HG03571 (cell line): Measurements from ENCODE around the gene KIRREL3.

Experiments
- ATAC-seq: cut with Tn5 transposase; IDR thresholded peaks from one replicate; pipeline ENCODE4 v1.9.1; 2021; ENCODE audit not compliant: unreplicated experiment

The KIRREL3 gene

DNA sequence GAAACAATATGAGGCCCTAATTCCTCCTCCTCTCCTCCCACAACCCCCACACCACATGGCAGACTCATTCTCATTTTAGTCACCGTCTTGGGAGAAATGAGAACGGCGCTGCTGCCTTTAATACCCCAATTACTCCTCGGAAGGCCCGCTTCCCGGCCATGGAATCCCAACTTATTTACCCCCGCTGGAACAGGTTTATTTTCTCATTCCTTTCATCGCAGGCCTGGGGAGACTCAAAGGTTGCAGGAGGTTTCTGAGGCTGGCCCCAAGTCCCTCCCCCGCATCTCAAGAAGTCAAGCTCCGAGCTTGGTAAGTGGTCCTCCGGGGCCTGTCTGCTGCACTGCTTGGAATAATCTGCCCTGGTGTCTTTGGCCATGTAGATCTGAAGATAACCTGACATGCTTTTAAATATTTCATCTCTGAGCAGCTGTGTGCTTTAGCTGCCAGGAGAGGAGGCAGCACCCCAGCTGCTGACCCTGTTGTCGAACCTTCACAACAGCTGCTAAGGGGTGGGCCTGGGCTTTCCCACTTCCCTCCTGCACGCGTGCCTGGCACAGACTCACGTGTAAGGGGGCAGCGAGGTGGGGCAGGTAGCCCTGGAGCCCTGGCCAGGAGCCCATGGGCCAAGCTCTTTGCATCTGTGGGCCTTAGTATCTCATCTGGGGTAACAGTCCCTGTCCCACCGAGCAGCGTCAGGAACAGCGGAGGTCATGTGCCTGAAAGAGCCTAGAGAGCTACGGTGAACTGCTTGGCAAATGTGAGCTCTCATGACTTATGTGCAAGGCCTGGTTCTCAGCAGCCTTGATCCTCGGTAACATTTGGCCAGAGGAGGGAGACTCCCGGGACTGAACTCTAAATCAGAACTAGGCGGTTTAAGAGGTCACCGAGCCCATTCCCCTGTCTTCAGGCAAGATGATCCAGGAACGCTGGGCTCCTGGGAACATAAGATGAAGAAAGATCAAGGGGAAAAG is 480.5 kb downstream of the KIRREL3 start:
- ATAC-seq = no peak

DNA sequence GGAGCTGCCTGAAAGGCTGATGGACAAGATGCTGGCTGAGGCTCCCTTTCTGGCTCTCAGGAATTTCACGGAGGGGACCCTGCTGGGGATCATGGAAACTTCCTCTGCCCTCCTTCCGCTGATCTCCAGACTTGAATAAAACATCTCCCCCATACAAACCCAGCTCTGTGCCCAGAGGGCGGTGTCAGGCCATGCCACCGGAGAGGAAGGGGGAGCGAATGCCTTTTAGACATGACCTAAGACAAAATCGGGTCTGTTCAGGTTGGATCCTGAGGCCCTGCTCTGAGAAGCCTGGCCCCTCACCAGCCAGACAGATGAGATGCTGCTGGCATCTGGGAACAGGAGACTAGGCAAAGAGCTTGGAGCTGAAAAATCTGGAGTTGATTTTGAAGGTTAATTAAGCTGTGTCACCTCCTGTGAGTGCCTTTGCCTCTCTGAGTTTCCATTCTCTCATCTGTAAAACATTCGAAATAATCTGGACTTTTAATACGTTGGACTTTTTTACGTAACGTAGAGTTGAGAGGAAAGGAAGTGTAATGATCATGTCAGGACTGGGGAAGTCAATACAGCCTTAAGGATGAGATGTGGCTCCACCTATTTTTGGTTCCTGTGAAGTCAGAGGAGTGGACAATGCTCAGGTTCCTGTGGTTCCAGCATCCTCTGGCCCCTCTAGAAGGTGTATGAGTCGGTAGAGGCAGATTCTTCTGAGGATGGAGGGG is 481.4 kb downstream of the KIRREL3 start:
- ATAC-seq = no peak

GRCh38 chr11:126518071-126518971 is 482.2 kb downstream of the KIRREL3 start:
- ATAC-seq = no peak

DNA sequence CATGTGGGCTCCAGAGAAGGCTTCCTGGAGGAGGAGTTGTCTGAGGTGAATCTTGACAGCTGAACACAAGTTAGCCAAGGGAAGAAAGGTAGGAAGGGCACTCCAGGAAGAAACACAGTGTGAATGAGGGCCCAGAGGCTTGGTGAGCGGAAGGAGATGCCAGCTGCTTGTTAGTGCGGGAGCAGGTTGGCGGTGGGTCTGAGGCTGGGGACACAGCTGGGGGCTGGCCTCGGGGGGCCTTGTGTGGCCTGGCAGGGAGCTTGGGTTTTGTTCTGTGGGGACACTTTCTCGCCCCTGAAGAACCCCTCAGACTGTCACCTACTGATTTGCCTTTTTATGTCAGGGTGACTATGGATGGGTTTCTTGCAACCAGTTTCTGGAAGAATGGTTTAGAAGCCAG is 485.1 kb downstream of the KIRREL3 start:
- ATAC-seq = no peak

DNA sequence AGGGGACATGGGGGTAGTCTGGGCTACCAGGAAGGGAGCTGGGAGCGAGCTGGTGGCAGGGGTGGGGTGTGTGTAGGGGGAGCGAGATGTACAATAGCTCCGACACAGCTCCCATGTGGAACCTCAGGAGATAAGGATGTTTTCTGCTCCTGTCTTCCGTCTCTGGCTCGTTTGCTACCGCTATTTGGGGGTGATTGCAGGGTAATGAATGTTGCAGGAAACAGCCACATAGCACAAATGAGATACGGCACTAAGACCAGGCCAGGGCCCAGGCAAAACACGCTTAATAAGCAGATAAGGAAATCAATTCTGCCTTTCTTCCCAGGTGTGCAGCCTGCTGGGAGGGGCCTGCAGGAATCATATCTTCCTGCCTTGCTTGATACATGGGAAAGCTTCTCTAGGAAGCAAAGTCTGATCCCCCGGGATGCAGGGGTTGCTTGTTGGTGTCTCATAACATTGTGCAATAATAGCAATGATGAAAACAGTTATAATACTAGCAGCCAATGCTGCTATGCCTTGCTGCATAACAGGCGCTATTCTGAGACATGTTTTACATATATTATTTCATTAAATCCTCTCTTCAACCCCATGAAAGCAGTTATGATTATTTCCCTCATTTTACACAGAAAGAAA is 486.4 kb downstream of the KIRREL3 start:
- ATAC-seq = no peak

DNA sequence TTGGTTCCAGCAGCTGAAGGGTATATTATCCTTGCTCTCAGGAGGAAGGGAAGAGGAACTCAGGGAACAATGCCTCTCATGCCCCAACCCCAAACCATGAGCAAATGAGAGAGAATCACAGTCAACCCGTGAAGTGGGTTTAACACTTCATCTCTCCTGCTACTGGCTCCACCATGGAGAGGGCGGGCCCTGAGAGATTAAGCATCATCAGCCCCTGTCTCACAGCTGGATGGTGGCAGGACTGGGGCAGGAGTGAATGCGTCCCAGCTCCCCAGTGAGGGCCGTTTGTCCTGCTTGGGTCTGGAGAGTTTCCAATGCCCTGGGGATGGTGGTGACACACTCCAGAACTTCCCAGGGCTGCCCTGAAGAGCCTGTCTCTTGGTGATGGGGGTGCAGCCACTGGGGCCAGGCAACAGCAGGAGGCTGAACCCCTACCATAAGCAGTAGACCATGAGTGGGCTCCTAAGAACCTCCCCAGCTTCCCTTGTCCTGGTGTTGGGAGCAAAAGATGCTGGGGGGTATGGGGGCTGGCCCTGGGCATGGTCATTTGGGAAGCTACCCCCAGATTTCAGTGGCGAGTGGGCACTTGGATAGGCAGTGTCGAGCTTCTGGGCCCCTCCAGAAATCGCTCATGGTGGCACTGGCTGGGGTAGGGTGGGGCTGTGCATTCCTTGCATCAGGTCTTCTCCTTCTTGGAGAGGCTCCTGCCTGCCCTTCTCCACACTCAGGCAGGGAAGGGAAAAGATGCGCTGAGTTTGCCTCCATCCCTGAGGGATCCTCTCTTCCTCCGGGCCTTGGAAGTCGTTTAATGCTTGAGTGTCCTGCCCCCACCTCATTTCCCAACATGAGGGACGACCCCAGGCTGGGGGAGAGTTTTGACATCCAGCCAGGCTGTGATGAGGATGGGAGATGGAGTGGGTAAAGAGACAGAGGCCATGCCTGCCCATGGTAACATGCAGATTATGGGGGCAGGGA is 487.5 kb downstream of the KIRREL3 start:
- no peak for ATAC-seq

- no peak for ATAC-seq
Observed at GRCh38 chr11:126512251-126512650, 488.3 kb downstream of the KIRREL3 start.

DNA sequence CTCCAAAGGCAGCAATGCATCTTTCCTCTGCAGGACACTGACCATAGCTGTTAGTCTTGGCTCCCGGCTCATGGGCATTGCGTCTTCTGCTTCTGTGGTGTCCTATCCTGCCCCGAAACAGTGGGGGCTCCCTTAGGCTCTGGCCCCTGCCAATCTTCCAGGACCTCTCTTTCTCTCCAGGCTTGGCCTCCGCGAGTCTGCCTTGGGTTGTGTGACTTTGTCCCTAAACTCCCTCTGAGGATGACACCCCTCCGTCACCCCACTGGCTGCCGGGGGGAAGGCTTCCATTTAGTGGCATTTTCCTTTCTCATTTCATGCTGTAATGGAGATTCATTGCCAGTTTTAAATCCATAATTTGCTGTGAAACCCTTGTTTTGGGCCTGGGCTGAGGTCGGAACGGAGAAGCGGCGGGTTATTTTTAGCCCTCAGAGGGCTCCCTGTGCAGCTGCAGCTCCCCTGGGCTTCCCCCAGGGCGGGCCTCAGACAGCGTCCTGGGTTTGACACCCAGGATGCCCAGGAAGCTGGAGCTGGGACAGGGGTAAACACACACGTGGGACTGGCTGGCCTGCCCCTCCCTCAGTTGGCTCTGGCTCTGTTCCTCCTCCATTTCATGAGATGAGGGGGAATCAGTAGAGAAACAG is 489.0 kb downstream of the KIRREL3 start:
- ATAC-seq = no peak

DNA sequence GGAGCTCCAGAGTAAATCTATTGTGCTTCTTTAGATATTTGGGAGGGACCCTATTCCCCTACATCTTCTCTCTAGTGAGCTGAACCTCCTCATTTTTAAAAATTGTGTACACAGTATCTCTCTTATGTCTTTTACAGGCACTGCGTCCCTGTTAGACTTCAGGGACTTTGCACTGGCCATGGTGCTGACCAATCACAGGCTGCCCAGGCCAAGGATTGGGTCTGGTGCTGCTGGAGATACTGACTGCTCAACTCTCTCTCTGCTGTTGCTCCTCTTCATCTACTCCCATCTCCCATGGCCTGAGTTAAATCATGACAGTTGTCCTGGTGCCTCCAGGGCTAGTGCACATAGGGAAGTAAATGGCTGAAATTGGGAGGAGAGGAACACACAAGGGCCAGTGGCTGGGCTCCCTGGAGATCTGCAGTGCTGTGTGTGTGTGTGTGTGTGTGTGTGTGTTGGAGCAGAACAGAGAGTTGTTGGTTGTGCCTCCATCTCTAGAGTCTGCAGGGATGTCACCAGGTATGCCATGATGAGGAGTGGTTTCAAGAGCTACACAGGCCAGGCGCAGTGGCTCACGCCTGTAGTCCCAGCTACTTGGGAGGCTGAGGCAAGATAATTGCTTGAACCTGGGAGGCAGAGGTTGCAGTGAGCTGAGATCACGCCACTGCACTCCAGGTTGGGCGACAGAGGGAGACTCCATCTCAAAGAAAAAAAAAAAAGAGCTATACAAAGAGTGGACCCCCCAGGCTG is 489.8 kb downstream of the KIRREL3 start:
- no peak for ATAC-seq

GRCh38 chr11:126507646-126508045 is 492.9 kb downstream of the KIRREL3 start:
- no peak for ATAC-seq

- no peak for ATAC-seq
Observed at GRCh38 chr11:126506789-126507188, 493.8 kb downstream of the KIRREL3 start.

GRCh38 chr11:126502982-126503381 is 497.6 kb downstream of the KIRREL3 start:
- no peak for ATAC-seq

GRCh38 chr11:126502159-126502558 is 498.4 kb downstream of the KIRREL3 start:
- no peak for ATAC-seq

GRCh38 chr11:126501641-126502040 is 498.9 kb downstream of the KIRREL3 start:
- no peak for ATAC-seq

DNA sequence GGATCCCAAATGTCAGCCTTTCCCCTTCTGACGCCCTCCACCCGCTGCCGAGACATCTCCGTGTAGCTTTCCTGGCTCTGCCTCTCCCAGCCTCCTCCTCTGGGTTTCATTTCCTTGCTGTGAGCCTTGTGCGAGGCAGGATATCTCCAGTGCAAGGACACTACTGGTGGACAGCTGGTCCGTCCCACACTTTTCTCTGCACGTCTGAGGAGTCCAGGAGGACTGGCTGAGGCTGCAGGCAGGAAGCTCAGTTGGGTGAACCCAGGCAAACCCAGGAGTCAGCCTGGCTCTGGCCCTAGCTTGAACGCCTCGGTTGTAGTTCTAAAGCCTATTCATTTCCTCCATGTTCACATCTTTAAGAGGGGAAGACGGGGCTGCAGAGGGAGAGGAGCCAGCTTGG is 499.6 kb downstream of the KIRREL3 start:
- no peak for ATAC-seq

GRCh38 chr11:126499131-126499752 is 501.3 kb downstream of the KIRREL3 start:
- no peak for ATAC-seq

DNA sequence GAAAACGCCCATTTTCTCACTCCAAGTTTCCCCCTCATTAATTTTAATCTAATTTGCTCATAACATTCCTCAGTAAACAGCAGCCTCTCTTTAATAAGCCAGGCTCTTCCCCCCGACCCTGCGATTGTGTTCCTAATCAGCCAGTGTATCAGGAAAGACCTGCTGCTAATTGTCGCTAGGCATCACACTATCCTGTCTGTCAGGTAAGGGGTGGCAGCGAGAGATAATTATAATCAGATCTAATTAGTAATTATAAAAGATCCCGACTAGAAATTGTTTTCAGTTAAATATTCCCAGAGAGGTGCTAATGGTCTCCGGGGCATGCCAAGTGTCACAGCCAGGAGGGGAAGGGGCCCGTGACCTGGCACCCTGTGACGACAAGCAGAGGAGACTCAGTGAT is 502.3 kb downstream of the KIRREL3 start:
- ATAC-seq = no peak

DNA sequence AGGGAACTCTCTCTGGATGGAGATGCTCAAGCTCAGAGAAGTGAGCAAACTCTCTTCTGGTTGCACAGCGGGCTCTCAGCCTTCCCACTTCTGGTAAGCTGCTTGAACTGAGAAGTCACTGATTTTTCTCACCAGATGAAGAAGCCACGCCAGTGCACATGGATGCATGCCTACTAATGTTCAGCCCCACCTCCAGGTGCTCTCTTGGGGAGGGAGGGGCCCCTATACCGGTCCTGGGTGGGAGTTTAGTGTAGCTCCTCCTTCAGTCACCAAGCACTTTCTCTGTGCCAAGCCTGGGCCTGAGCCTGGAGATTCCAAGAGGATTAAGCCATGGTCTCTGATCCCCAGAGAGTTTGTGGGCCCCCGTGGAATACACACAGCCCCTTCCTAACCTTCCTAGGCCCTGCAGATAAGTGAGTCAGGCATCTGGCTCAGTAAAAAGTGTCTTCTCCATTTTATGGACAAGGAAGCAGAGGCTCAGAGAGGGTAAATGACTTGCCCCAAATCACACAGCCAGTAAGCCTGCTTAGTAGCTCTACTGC is 502.9 kb downstream of the KIRREL3 start:
- ATAC-seq = no peak
